PC-9 (cell line): ENCODE measurements around the gene IFNL2.

Experiments used
- EZH2 ChIP-seq: fragments of 200-600 bp; sonication (generic); IDR thresholded peaks from 2 replicates; pipeline ENCODE4 v1.8.0; 2017; ENCODE audit warnings: antibody characterized with exemption, low read depth
- TF ChIP-seq, protein P1 (sequence below): fragments of 200-600 bp; sonication (generic); conservative IDR thresholded peaks from 2 replicates; pipeline ENCODE4 v1.6.1; 2017; ENCODE audit warnings: mixed run types, antibody characterized with exemption, mild to moderate bottlenecking, moderate library complexity

GRCh38 chr19:39303373-39304184 is 35.4 kb downstream of the IFNL2 start:
- TF ChIP-seq, protein P1, sequence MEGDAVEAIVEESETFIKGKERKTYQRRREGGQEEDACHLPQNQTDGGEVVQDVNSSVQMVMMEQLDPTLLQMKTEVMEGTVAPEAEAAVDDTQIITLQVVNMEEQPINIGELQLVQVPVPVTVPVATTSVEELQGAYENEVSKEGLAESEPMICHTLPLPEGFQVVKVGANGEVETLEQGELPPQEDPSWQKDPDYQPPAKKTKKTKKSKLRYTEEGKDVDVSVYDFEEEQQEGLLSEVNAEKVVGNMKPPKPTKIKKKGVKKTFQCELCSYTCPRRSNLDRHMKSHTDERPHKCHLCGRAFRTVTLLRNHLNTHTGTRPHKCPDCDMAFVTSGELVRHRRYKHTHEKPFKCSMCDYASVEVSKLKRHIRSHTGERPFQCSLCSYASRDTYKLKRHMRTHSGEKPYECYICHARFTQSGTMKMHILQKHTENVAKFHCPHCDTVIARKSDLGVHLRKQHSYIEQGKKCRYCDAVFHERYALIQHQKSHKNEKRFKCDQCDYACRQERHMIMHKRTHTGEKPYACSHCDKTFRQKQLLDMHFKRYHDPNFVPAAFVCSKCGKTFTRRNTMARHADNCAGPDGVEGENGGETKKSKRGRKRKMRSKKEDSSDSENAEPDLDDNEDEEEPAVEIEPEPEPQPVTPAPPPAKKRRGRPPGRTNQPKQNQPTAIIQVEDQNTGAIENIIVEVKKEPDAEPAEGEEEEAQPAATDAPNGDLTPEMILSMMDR: no peak
- TF ChIP-seq EZH2: no peak
